IMR-90 (cell line): Measurements from ENCODE around the gene CCT4. TPM values are rescaled to one million over a fixed set of nuclear protein-coding genes. Genes with fewer than 3 reads are reported as not detected.
"Not testable (repeated sequence)": the region's sequence is repeated elsewhere in the genome, so short reads cannot be mapped to it uniquely, and the experiment has no call there.

Experiments
- ATAC-seq: fragments of 200-7000 bp; cut with Tn5 transposase; 2 replicates; pipeline ENCODE4 v1.9.1; 2020; ENCODE audit warnings: low read depth, mild to moderate bottlenecking, moderate library complexity
- BruUV-seq: library from RNA; stranded (reverse); fragments of 400-500 nt; replicated peaks from 2 replicates; lab custom pipeline; 2021; lab: Mats Ljungman, UMichigan
- CTCF ChIA-PET: fragments of 300-600 bp; formaldehyde crosslinking; extraction: SDS; loops from one replicate; lab custom pipeline; 2021; ENCODE audit warnings: antibody characterized with exemption; lab: Yijun Ruan, JAX
- POLR2A ChIA-PET: fragments of 300-600 bp; sonication (Branson Sonifier 250); formaldehyde crosslinking; loops from one replicate; lab custom pipeline; 2022; ENCODE audit warnings: antibody characterized with exemption; ENCODE audit not compliant: unreplicated experiment; lab: Charles Lee
- DNase-seq: peaks from one replicate; pipeline ENCODE4 v3.0.0; 2013
- H2AFZ ChIP-seq: replicated peaks from 2 replicates; pipeline ENCODE3; 2013; ENCODE audit warnings: low read length, mild to moderate bottlenecking; ENCODE audit not compliant: poor library complexity
- H2AK5ac ChIP-seq: 2 replicates; pipeline ENCODE4 v1.6.1; 2013; ENCODE audit warnings: low read depth, low read length, inconsistent platforms
- H2AK9ac ChIP-seq: replicated peaks from 2 replicates; pipeline ENCODE3; 2013; ENCODE audit warnings: mild to moderate bottlenecking, low read depth, low read length, moderate library complexity; ENCODE audit not compliant: poor library complexity
- H2BK120ac ChIP-seq: 2 replicates; pipeline ENCODE4 v1.6.1; 2013; ENCODE audit warnings: low read depth, low read length, inconsistent platforms
- H2BK15ac ChIP-seq: 3 replicates; pipeline ENCODE4 v1.6.1; 2013; ENCODE audit warnings: low read depth, low read length, inconsistent platforms
- H2BK20ac ChIP-seq: 2 replicates; pipeline ENCODE4 v1.6.1; 2013; ENCODE audit warnings: low read depth, mild to moderate bottlenecking, inconsistent platforms, low read length, moderate library complexity
- H2BK5ac ChIP-seq: 2 replicates; pipeline ENCODE4 v1.6.1; 2013; ENCODE audit warnings: mild to moderate bottlenecking, low read depth, low read length, inconsistent platforms; ENCODE audit not compliant: poor library complexity, severe bottlenecking
- H3K14ac ChIP-seq: replicated peaks from 2 replicates; pipeline ENCODE4 v1.6.1; 2013; ENCODE audit warnings: low read depth, low read length, inconsistent platforms
- H3K18ac ChIP-seq: 2 replicates; pipeline ENCODE4 v1.6.1; 2013; ENCODE audit warnings: low read depth, low read length, control low read depth
- H3K23ac ChIP-seq: 2 replicates; pipeline ENCODE4 v1.6.1; 2013; ENCODE audit warnings: low read depth, low read length, inconsistent platforms
- H3K27ac ChIP-seq: 2 replicates; pipeline ENCODE4 v1.5.1; 2013; ENCODE audit warnings: mild to moderate bottlenecking, control low read depth, low read length; ENCODE audit not compliant: insufficient read depth
- H3K27me3 ChIP-seq: 2 replicates; pipeline ENCODE4 v1.6.1; 2013; ENCODE audit warnings: low read length; ENCODE audit not compliant: control insufficient read depth, insufficient read depth
- H3K36me3 ChIP-seq: 2 replicates; pipeline ENCODE4 v1.6.1; 2013; ENCODE audit warnings: low read length, mixed read lengths; ENCODE audit not compliant: control insufficient read depth, insufficient read depth
- H3K4ac ChIP-seq: 2 replicates; pipeline ENCODE4 v1.6.1; 2013; ENCODE audit warnings: low read depth, low read length, inconsistent platforms
- H3K4me1 ChIP-seq: 2 replicates; pipeline ENCODE4 v1.6.1; 2013; ENCODE audit warnings: low read length, mixed read lengths; ENCODE audit not compliant: control insufficient read depth, insufficient read depth
- H3K4me2 ChIP-seq: 2 replicates; pipeline ENCODE4 v1.6.1; 2013; ENCODE audit warnings: low read depth, mild to moderate bottlenecking, control low read depth, low read length, moderate library complexity
- H3K4me3 ChIP-seq: 2 replicates; pipeline ENCODE4 v1.5.1; 2013; ENCODE audit warnings: low read depth, mild to moderate bottlenecking, control low read depth, low read length, moderate library complexity; ENCODE audit not compliant: insufficient read depth
- H3K56ac ChIP-seq: 2 replicates; pipeline ENCODE4 v1.6.1; 2013; ENCODE audit warnings: low read length, inconsistent platforms; ENCODE audit not compliant: insufficient read depth; ENCODE audit errors: extremely low read depth
- H3K79me1 ChIP-seq, 2 experiments: 2 replicates each; pipeline ENCODE4 v1.6.1; 2013; ENCODE audit warnings: low read length in 2 of 2, inconsistent platforms in 1 of 2, low read depth in 1 of 2
- H3K9ac ChIP-seq: 2 replicates; pipeline ENCODE4 v1.6.1; 2013; ENCODE audit warnings: low read depth, low read length, control low read depth
- H3K9me1 ChIP-seq: 2 replicates; pipeline ENCODE4 v1.6.1; 2013; ENCODE audit warnings: low read length, inconsistent platforms; ENCODE audit not compliant: insufficient read depth
- H3K9me3 ChIP-seq: 2 replicates; pipeline ENCODE4 v1.6.1; 2013; ENCODE audit warnings: low read length; ENCODE audit not compliant: control insufficient read depth, insufficient read depth
- H4K20me1 ChIP-seq: 2 replicates; pipeline ENCODE4 v1.6.1; 2013; ENCODE audit warnings: low read length, inconsistent platforms; ENCODE audit not compliant: insufficient read depth
- H4K5ac ChIP-seq: 2 replicates; pipeline ENCODE4 v1.6.1; 2013; ENCODE audit warnings: mild to moderate bottlenecking, low read depth, low read length, control low read depth
- H4K8ac ChIP-seq, 2 experiments: 2 replicates each; pipeline ENCODE4 v1.6.1; 2013; ENCODE audit warnings: low read depth in 2 of 2, low read length in 2 of 2, control low read depth in 1 of 2, inconsistent platforms in 1 of 2
- H4K91ac ChIP-seq: 2 replicates; pipeline ENCODE4 v1.6.1; 2013; ENCODE audit warnings: low read depth, low read length, inconsistent platforms; ENCODE audit not compliant: insufficient read depth
- WGBS, 2 experiments: methylation state at CpG; one replicate each; pipeline versions ENCODE4 v1.1.5 to v1.1.7; 2013; ENCODE audit warnings: missing lambda C conversion rate in 2 of 2; ENCODE audit not compliant: insufficient read length in 1 of 2; ENCODE audit errors: extremely low coverage in 2 of 2; 5-methylcytosine and 5-hydroxymethylcytosine counted together
- dilution Hi-C: fragments of 300-500 bp; cut with HindIII; formaldehyde crosslinking; loops from one replicate; pipeline ENCODE4 v1.14.3; 2018; ENCODE audit warnings: low sequenced_read_pairs; ENCODE audit not compliant: unreplicated experiment
- in situ Hi-C: fragments of 300-500 bp; cut with MboI; formaldehyde crosslinking; loops from 3 replicates; pipeline ENCODE4 v1.14.3; 2019; ENCODE audit warnings: low sequenced_read_pairs, inconsistent platforms, mixed read lengths
- intact Hi-C: fragments of 100-400 bp; cut with micrococcal nuclease; formaldehyde crosslinking; loops from 2 replicates; pipeline ENCODE4 v1.10.0; 2022
- polyA plus RNA-seq, 3 experiments: library from polyadenylated mRNA; depleted of rRNA; stranded (reverse); fragments of >200 nt; gene quantifications; 2 replicates each; pipeline ENCODE4 v1.2.3, GENCODE V29; 2012; ENCODE audit warnings: low replicate concordance in 1 of 3
- total RNA-seq: library from RNA; depleted of rRNA; stranded (reverse); fragments of >200 nt; gene quantifications from 2 replicates; pipeline ENCODE4 v1.2.3, GENCODE V29; 2012

CCT4 gene
- total and polyA plus RNA-seq, 2 of the 4 experiments (the other 2 are of a cell fraction) = 94.4 to 187 TPM

DNA sequence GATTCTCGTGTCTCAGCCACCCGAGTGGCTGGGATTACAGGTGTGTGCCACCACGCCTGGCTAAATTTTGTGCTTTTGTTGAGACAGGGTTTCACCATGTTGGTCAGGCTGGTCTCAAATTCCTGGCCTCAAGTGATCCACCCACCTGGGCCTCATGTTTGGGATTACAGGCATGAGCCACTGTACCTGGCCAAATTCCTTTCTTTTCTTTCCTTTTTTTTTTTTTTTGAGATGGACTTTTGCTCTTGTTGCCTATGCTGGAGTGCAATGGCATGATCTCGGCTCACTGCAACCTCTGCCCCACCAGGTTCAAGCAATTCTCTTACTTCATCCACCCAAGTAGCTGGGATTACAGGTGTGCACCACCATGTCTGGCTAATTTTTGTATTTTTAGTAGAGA is 26.3 kb upstream of the CCT4 start:
- H3K4me3 ChIP-seq, H3K9me3 ChIP-seq, H2BK20ac ChIP-seq, H4K91ac ChIP-seq, H2BK120ac ChIP-seq, H2AFZ ChIP-seq, CTCF ChIA-PET, H3K27ac ChIP-seq, H3K9ac ChIP-seq, H2BK5ac ChIP-seq, H4K8ac ChIP-seq, H3K14ac ChIP-seq, H2AK5ac ChIP-seq, ATAC-seq, H3K23ac ChIP-seq, H4K5ac ChIP-seq, POLR2A ChIA-PET, DNase-seq, dilution Hi-C loops, H3K27me3 ChIP-seq, H3K9me1 ChIP-seq, H2AK9ac ChIP-seq, H4K20me1 ChIP-seq, H3K18ac ChIP-seq, H2BK15ac ChIP-seq, H3K4me2 ChIP-seq, H3K4ac ChIP-seq, H3K56ac ChIP-seq, BruUV-seq, H3K36me3 ChIP-seq, H3K4me1 ChIP-seq: not testable (repeated sequence)
- peaks cover 11 to 18% of the 10 kb centered on the region in 2 experiments for H3K79me1 ChIP-seq
- 100% methylated on average over 3 of the region's 4 CpGs; no CpG with 5 or more reads in 1 of the 2 experiments for WGBS, 2 experiments
- intact Hi-C loops (loop anchor here (5.0 kb wide), 2 partner anchors 283 to 863 kb away; partner anchors contain the start of gene B3GNT2), in situ Hi-C loops (loop anchor here (5.0 kb wide), 1 partner anchor 498 kb away; no protein-coding TSS in a partner anchor)
